SU-DHL-6 (cell line): ENCODE data around the gene PSG2.
"Not testable (repeated sequence)": the region's sequence is repeated elsewhere in the genome, so short reads cannot be mapped to it uniquely, and the experiment has no call there.

Source experiments
- CTCF ChIP-seq: fragments of 200-600 bp; sonication (generic); IDR thresholded peaks from one replicate; pipeline ENCODE4 v1.5.1; 2017; ENCODE audit warnings: antibody characterized with exemption, mild to moderate bottlenecking, low read length, moderate library complexity; ENCODE audit not compliant: insufficient read depth, poor library complexity, severe bottlenecking
- EZH2phosphoT487 ChIP-seq: fragments of 200-600 bp; sonication (generic), shearing (Covaris generic); conservative IDR thresholded peaks from 2 replicates; pipeline ENCODE4 v1.6.1; 2018; ENCODE audit warnings: mild to moderate bottlenecking, antibody characterized with exemption, low read length, moderate library complexity, mixed read lengths

GRCh38 chr19:43031645-43032044, 50.9 kb downstream of the PSG2 start:
- TF ChIP-seq CTCF, EZH2phosphoT487: not testable (repeated sequence)
